Measurements from ENCODE around the gene MID2. TPM values are rescaled to one million over a fixed set of nuclear protein-coding genes. Genes with fewer than 3 reads are reported as not detected.

MID2 gene
- 33.9 and 34.2 TPM in 2 replicates for total RNA-seq

GRCh38 chrX:107825698-107826237 lies at the start of gene MID2:
Gene MID2 (plus strand): TSS chrX:107825866. CDS start chrX:107826427, 561 bp downstream.

GRCh38 chrX:107777536-107777832 lies 48.2 kb upstream of the MID2 start, which contains the start of gene NCBP2L:
Gene NCBP2L (plus strand): TSS chrX:107777733. CDS start chrX:107794221, 16,488 bp downstream.

Other genes with a start within 250 kb of the MID2 start
- gene PRPS1, start 197.4 kb upstream of the MID2 start, total RNA-seq, result 29.1 and 29.9 TPM in 2 replicates
- gene TSC22D3, start 50.1 kb upstream of the MID2 start, total RNA-seq, result 9.5 and 15.5 TPM in 2 replicates
- not detected in 2 replicates for gene NCBP2L, start 48.1 kb upstream of the MID2 start, total RNA-seq
- gene TEX13B, start 156.5 kb downstream of the MID2 start, total RNA-seq, result not detected in 2 replicates
- gene VSIG1, start 219.2 kb downstream of the MID2 start, total RNA-seq, result 3.9 and 4.7 TPM in 2 replicates